ENCODE data around the gene SGF29. TPM values are rescaled to one million over a fixed set of nuclear protein-coding genes. Genes with fewer than 3 reads are reported as not detected.

Gene SGF29
- total and polyA plus RNA-seq, 9 of the 15 experiments (the other 6 are each of a cell fraction or from before 2014, with no cell fraction given) = 2.6 to 36.1 (median 21.2) TPM

GRCh38 chr16:28596840-28597691 lies 43.3 kb downstream of the SGF29 start, which contains the start of gene SULT1A2:
Gene SULT1A2, minus strand, starts transcription at chr16:28597050. Its CDS starts 1,120 bp downstream, at chr16:28595930.
- H3K27me3 ChIP-seq (ENCODE audit: control insufficient read depth in 2 of 2, insufficient read depth in 2 of 2, low read length in 2 of 2) = no peaks in the 10 kb centered on the region
- H3K9me3 ChIP-seq (replicated peaks; ENCODE audit: control insufficient read depth, insufficient read depth, low read depth, low read length) = no peaks in the 10 kb centered on the region
- intact Hi-C loops (cut with micrococcal nuclease) = no loop called here
- H3K4me3 ChIP-seq = no peak within 1 kb of the TSS
- DNase-seq (ENCODE audit: extremely low read depth in 1 of 4, low spot score in 3 of 4) (peak; percentile 68 to 73 (median 70)), FAIRE-seq (peak; percentile 82), ATAC-seq (peak; percentile 87)
- H3K9ac ChIP-seq (ENCODE audit: insufficient read depth in 1 of 2, low read depth in 2 of 2, low read length in 2 of 2) = peak within 1 kb of the TSS; percentile 23 to 89; a peak in 3 of 4 replicates
- ChIA-PET POLR2A (interaction anchor here (0.7 to 1.0 kb wide), 3 partner anchors 9 to 24 kb away, joined by 3 to 4 read pairs (median 4); partner anchors contain the start of gene SULT1A1), CTCF (ENCODE audit: low intra/inter-chr PET ratio) (no interaction called here)
- peak within 1 kb of the TSS; percentile 43 for H3K27ac ChIP-seq (ENCODE audit: extremely low read depth, low read depth, low read length)
- in situ Hi-C loops (cut with MboI) = no loop called here
- 22% methylated on average over 7 of the region's 11 CpGs for WGBS (ENCODE audit: insufficient coverage, low coverage, missing lambda C conversion rate)
- peak within 1 kb of the TSS; percentile 62 for H3K4me2 ChIP-seq (ENCODE audit: insufficient read depth, low read length)
- H2AFZ ChIP-seq (ENCODE audit: low read depth, low read length) = peak within 1 kb of the TSS; percentile 87
- H3K9me1 ChIP-seq (ENCODE audit: control insufficient read depth, insufficient read depth, low read length) = peaks cover 4% of the 10 kb centered on the region
- H3K36me3 ChIP-seq (ENCODE audit: control insufficient read depth, insufficient read depth, low read length) = no peaks in the 10 kb centered on the region
- H3K4me1 ChIP-seq (replicated peaks in 1 of 2; ENCODE audit: control insufficient read depth in 2 of 2, insufficient read depth in 2 of 2, low read length in 2 of 2) = peaks cover 11 to 22% of the 10 kb centered on the region in 2 experiments
- no peaks in the 10 kb centered on the region for H4K20me1 ChIP-seq (replicated peaks; ENCODE audit: control insufficient read depth, insufficient read depth, low read length)
- BruUV-seq (replicated peaks) = no TSS peak
- no peaks in the 10 kb centered on the region for H3K79me2 ChIP-seq (ENCODE audit: control insufficient read depth, insufficient read depth, low read length)
- no peak for TF ChIP-seq NELFE (IDR thresholded peaks at IDR 0.05; ENCODE audit: insufficient read depth, insufficient read length)
- peak; percentile 57; the same call in 1 of the 2 replicates for TF ChIP-seq DPF2 (IDR thresholded peaks at IDR 0.05)
- TF ChIP-seq VEZF1 (CRISPR knock-in tag; IDR thresholded peaks at IDR 0.05) = peak; percentile 72
- TF ChIP-seq EGR1 (conservative IDR thresholded peaks at IDR 0.05) = peak; percentile 88
- peak; percentile 23 for TF ChIP-seq SMAD1 (IDR thresholded peaks at IDR 0.05; ENCODE audit: low read depth, low read length, partially characterized antibody)
- TF ChIP-seq MGA (IDR thresholded peaks at IDR 0.05) = no peak
